HEK293T (cell line): ENCODE data around the gene RAB31.
"Not testable (repeated sequence)": the region's sequence is repeated elsewhere in the genome, so short reads cannot be mapped to it uniquely, and the experiment has no call there.

Experiments
- CTCF ChIA-PET: fragments of 350-600 bp; formaldehyde crosslinking; extraction: SDS; loops from one replicate; lab custom pipeline; 2021; ENCODE audit warnings: antibody characterized with exemption, inconsistent platforms; lab: Yijun Ruan, JAX
- POLR2A ChIA-PET: fragments of 350-600 bp; formaldehyde crosslinking; extraction: SDS; loops from one replicate; lab custom pipeline; 2020; ENCODE audit warnings: antibody characterized with exemption, inconsistent platforms; lab: Yijun Ruan, JAX
- DNase-seq: peaks from one replicate; pipeline ENCODE4 v3.0.0; 2012; ENCODE audit warnings: mixed read lengths; ENCODE audit errors: extremely low spot score
- ARNT ChIP-seq: fragments of 450-650 bp; IDR thresholded peaks from 2 replicates; pipeline ENCODE4 v1.6.1; 2017; ENCODE audit warnings: mild to moderate bottlenecking
- BHLHE40 ChIP-seq: fragments of 450-650 bp; IDR thresholded peaks from 2 replicates; pipeline ENCODE4 v1.6.1; 2016; ENCODE audit warnings: mild to moderate bottlenecking, moderate library complexity, borderline replicate concordance
- CTBP1 ChIP-seq: fragments of 450-650 bp; IDR thresholded peaks from 2 replicates; pipeline ENCODE4 v1.6.1; 2016; ENCODE audit warnings: borderline replicate concordance
- ELF4 ChIP-seq: fragments of 450-650 bp; IDR thresholded peaks from 2 replicates; pipeline ENCODE4 v1.6.1; 2017; ENCODE audit warnings: antibody characterized with exemption
- FOXA1 ChIP-seq: fragments of 450-650 bp; IDR thresholded peaks from 2 replicates; pipeline ENCODE4 v1.6.1; 2016; ENCODE audit warnings: mild to moderate bottlenecking
- FOXK2 ChIP-seq: fragments of 450-650 bp; IDR thresholded peaks from 2 replicates; pipeline ENCODE4 v1.6.1; 2016; ENCODE audit warnings: mild to moderate bottlenecking
- FOXM1 ChIP-seq: fragments of 450-650 bp; IDR thresholded peaks from 2 replicates; pipeline ENCODE4 v1.6.1; 2017; ENCODE audit warnings: mild to moderate bottlenecking, borderline replicate concordance
- HDGF ChIP-seq: fragments of 450-650 bp; IDR thresholded peaks from 2 replicates; pipeline ENCODE4 v1.6.1; 2017; ENCODE audit warnings: antibody characterized with exemption, borderline replicate concordance
- L3MBTL2 ChIP-seq: fragments of 450-650 bp; conservative IDR thresholded peaks from 2 replicates; pipeline ENCODE4 v1.6.1; 2016; ENCODE audit warnings: mild to moderate bottlenecking
- LEF1 ChIP-seq: fragments of 450-650 bp; IDR thresholded peaks from 2 replicates; pipeline ENCODE4 v1.6.1; 2017; ENCODE audit warnings: mild to moderate bottlenecking, borderline replicate concordance
- NFRKB ChIP-seq: fragments of 450-650 bp; IDR thresholded peaks from 2 replicates; pipeline ENCODE4 v1.6.1; 2016; ENCODE audit warnings: mild to moderate bottlenecking, moderate library complexity
- SP1 ChIP-seq: fragments of 450-650 bp; IDR thresholded peaks from 2 replicates; pipeline ENCODE4 v1.6.1; 2017
- SUZ12 ChIP-seq: fragments of 450-650 bp; IDR thresholded peaks from 2 replicates; pipeline ENCODE4 v1.6.1; 2016; ENCODE audit warnings: mild to moderate bottlenecking
- TARDBP ChIP-seq: fragments of 450-650 bp; IDR thresholded peaks from 2 replicates; pipeline ENCODE4 v1.6.1; 2016
- ZNF384 ChIP-seq: fragments of 450-650 bp; IDR thresholded peaks from 2 replicates; pipeline ENCODE4 v1.6.1; 2016
- TF ChIP-seq, protein P1 (sequence below): fragments of 450-650 bp; IDR thresholded peaks from 2 replicates; pipeline ENCODE4 v1.6.1; 2016

RAB31 gene

DNA sequence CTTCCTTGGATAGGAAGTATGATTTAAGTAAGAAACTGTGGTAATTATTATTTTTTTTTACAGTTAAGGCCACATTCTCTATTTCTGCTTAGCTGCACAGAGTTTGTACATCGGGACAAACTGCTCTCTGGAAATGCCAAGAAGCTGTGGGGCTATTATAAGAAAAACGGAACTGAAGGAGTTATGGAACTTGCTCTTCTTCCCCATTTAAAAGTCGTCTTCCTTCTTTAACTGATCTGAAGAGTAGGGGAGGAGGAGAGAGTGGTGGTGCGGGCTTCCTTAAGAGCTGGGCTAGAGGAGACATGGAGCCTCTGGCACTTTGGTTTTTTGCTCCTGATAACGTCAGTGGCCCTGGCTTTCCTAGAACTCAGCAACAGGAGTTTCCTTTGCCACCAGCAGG lies 54.4 kb downstream of the RAB31 start:
- ChIA-PET POLR2A (no interaction called here), CTCF (no interaction called here)
- TF ChIP-seq L3MBTL2 (no peak), FOXM1 (no peak), SP1 (no peak), FOXK2 (no peak), CTBP1 (no peak), NFRKB (no peak), ZNF384 (no peak), SUZ12 (no peak), ARNT (no peak), HDGF (no peak), FOXA1 (no peak), BHLHE40 (no peak), ELF4 (no peak), LEF1 (no peak), TARDBP (no peak)
- TF ChIP-seq, protein P1, sequence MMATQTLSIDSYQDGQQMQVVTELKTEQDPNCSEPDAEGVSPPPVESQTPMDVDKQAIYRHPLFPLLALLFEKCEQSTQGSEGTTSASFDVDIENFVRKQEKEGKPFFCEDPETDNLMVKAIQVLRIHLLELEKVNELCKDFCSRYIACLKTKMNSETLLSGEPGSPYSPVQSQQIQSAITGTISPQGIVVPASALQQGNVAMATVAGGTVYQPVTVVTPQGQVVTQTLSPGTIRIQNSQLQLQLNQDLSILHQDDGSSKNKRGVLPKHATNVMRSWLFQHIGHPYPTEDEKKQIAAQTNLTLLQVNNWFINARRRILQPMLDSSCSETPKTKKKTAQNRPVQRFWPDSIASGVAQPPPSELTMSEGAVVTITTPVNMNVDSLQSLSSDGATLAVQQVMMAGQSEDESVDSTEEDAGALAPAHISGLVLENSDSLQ = no peak
- no peak for DNase-seq

DNA sequence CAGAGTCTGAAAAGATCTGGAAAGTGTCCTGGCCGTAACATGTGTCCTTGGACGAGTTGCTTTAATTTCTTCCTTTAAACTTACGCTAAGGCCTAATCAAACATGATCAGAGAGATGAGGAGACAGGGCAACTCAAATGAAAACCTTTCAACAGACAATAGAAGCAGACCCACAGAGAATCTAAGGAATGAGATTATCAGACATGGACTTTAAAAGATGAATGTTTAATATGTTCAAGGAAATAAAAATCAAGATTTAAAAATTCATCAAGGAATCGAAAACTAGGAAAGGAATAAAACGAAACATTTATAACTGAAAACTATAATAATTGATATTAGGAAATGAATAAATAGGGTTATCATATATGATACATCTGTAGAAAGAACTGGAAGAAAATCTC lies 55.1 kb downstream of the RAB31 start:
- POLR2A ChIA-PET = no interaction called here
- no peak for TF ChIP-seq FOXA1
- TF ChIP-seq CTBP1 = no peak
- TF ChIP-seq ZNF384 = no peak
- no peak for TF ChIP-seq FOXK2
- no peak for TF ChIP-seq FOXM1
- TF ChIP-seq SUZ12 = no peak
- no peak for TF ChIP-seq TARDBP
- TF ChIP-seq, protein P1 = no peak
- TF ChIP-seq SP1 = no peak
- no peak for TF ChIP-seq HDGF
- TF ChIP-seq LEF1 = no peak
- TF ChIP-seq ELF4 = no peak
- no peak for TF ChIP-seq NFRKB
- TF ChIP-seq ARNT = no peak
- TF ChIP-seq BHLHE40 = no peak
- no peak for TF ChIP-seq L3MBTL2
- DNase-seq = no peak
- CTCF ChIA-PET = no interaction called here

DNA sequence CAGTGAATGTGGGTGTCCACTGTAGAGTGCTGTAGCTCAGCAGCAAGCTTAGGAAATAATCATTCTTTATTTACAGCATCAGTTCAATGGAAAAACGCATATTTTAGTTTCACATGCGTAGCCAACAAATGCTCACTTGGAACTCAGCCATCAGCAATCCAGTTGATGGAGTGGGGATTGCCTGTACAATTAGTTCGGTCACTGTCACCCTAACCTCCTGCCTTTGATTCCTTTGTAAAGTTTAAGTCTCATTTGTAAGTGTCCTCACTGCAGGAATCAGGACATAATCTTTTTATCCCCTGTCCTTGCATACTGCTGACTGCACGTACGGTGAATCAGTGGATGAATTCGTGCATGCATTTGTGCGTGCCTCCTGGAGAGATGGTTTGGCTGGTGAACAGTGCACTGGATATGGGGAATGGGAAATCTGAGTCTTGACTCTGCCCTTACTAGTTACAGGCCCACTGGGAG lies 55.9 kb downstream of the RAB31 start:
- CTCF ChIA-PET = no interaction called here
- POLR2A ChIA-PET = no interaction called here
- TF ChIP-seq ZNF384 (no peak), SP1 (no peak), L3MBTL2 (no peak), NFRKB (no peak), FOXM1 (no peak)
- DNase-seq = no peak

DNA sequence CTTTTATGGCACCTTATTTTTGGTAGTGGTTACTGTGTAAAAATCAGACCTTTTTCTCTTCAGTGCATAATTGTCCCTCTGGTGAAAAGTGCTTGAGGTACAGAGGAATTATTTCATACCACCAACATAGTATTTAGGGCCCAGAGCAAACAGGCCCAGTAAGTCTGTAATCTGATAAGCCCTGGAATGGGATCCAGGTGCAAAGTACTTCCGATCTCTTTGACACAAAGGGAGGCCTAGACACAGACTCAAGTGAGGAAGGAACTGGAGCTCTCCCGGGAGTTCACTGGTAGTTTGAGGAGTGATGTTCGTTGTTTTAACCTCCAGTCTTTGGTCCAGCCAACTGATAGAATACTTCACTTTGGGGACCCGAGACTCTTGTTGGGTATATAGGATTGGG lies 57.4 kb downstream of the RAB31 start:
- ChIA-PET POLR2A (interaction anchor here (1.1 kb wide), 1 partner anchor 177 kb away, joined by 4 read pairs; no protein-coding TSS in a partner anchor), CTCF (no interaction called here)
- no peak for TF ChIP-seq SUZ12
- no peak for TF ChIP-seq NFRKB
- no peak for TF ChIP-seq FOXA1
- DNase-seq = no peak

DNA sequence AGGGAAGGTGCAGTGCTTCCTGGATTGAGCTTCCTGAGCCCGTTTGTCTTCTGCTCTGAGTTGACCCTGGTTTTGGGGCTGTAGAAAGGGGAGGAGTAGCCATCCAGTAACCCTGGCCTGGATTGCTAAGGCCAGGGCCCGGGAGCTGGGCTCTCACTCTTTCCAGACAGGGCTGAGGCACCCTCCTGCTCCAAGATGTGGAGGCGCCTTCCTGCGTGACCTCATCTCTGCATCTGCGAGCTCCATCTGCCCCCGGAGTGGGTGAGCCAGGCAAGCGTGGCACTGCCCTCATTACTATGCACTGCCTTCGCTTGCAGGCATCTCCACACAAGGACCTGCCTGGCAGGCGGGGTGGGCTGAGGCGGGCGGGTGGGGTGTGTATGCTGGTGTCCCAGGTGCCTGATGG lies 58.0 kb downstream of the RAB31 start:
- DNase-seq = no peak
- no peak for TF ChIP-seq LEF1
- TF ChIP-seq, protein P1 = no peak
- no peak for TF ChIP-seq FOXM1
- no peak for TF ChIP-seq FOXA1
- TF ChIP-seq NFRKB = no peak
- TF ChIP-seq ELF4 = no peak
- no peak for TF ChIP-seq ZNF384
- no peak for TF ChIP-seq CTBP1
- TF ChIP-seq SUZ12 = no peak
- TF ChIP-seq SP1 = no peak
- CTCF ChIA-PET = no interaction called here
- POLR2A ChIA-PET = interaction anchor here (0.9 to 1.1 kb wide), 2 partner anchors 58 to 177 kb away, joined by 3 to 4 read pairs; partner anchors contain the start of gene RAB31

DNA sequence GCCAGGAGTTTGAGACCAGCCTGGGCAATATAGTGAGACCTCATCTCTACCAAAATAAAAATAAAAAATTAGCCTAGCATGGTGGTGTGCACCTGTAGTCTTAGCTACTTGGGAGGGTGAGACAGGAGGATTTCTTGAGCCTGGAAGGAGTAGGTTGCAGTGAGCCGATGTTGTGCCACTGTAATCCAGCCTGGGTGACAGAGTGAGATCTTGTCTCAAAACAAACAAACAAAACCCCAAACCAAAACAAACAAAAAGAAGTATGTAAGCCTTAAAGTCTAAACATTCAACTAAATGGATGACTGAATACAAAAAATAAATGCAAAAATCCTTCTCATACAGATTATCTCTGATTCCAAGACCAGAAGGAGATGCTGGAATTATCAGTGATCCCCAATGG lies 58.6 kb downstream of the RAB31 start:
- ChIA-PET POLR2A (interaction anchor here (0.9 kb wide), 1 partner anchor 59 kb away, joined by 3 read pairs; the partner anchor contains the start of gene RAB31), CTCF (no interaction called here)
- TF ChIP-seq ARNT (no peak), ELF4 (no peak), ZNF384 (no peak)
- DNase-seq = no peak

DNA sequence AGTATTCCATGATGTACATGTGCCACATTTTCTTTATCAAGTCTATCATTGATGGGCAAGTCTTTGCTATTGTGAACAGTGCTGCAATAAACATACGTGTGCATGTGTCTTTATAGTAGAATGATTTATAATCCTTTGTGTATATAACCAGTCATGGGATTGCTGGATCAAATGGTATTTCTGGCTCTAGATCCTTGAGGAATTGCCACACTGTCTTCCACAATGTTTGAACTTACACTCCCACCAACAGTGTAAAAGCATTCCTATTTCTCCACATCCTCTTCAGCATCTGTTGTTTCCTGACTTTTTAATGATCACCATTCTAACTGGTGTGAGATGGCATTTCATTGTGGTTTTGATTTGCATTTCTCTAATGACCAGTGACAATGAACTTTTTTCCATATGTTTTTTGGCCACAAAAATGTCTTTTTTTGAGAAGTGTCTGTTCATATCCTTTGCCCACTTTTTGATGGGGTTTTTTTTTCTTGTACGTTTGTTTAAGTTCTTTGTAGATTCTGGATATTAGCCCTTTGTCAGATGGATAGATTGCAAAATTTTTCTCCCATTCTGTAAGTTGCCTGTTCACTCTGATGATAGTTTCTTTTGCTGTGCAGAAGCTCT lies 60.1 kb downstream of the RAB31 start:
- DNase-seq, CTCF ChIA-PET, POLR2A ChIA-PET: not testable (repeated sequence)

DNA sequence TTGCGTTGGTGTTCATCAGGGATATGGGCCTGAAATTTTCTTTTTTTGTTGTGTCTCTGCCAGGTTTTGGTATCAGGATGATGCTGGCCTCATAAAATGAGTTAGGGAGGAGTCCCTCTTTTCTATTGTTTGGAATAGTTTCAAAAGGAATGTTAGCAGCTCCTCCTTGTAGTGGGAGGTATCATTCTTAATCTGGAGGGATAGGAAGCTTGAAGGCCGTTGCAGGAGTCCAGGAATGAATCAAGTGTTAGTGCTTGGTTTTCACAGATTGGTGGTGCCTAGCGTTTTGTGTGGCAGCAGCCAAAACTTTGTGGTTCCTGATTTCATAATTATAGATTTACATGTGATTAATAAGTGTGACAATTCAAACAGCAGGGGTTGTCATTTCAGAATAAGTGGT lies 62.0 kb downstream of the RAB31 start:
- CTCF ChIA-PET = interaction anchor here (0.6 kb wide), 1 partner anchor 860 kb away, joined by 3 read pairs; no protein-coding TSS in a partner anchor
- POLR2A ChIA-PET, DNase-seq: not testable (repeated sequence)
